ENCODE measurements around the gene C19orf47. TPM values are rescaled to one million over a fixed set of nuclear protein-coding genes. Genes with fewer than 3 reads are reported as not detected.

C19orf47 gene
- total and polyA plus RNA-seq, 11 donors: 99.1 to 314 (median 149) TPM

DNA sequence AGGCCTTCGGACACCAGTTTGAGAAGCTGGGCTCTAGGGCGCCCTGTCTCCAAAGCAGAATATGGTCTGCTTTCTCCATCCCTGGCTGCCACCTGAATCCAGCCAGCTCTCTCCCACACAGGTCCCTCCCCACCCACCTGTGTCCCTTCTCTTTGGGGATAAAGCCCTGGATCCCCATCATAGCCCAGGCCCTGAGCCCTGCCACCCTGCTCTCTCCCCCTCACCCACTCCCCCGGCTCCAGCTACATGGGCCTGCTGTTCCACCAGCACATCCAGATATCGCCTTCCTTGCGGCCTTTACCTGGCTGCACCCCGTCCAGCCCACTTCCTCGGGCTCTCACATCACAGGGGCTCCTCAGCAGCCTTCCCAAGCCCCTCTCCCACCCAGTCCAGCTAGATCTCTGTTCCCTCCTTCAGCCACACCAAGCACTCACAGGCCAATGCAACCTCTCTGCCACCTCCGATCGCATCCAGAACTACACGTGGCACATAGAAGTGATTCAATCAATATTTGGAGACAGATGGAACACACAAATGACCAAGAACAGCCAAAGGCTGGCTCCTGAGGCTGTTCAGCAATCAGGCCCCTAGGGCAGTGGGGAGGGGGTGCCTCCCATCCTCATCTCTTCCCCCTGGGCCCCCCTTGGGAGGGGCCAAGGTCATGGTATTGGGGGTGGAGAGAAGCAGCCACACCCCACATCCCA is 70.7 kb downstream of the C19orf47 start:
- Histone ChIP-seq H3K27me3 (no peaks in the 10 kb centered on the region), H3K4me1 (peaks cover 5 to 88% (median 73%) of the 10 kb centered on the region in 12 donors), H3K27ac (peak overlapping the region in 4 of 12 donors; percentile 8 to 98 (median 58)), H3K36me3 (peaks cover 0 to 4% (median 0%) of the 10 kb centered on the region in 9 donors), H3K9me3 (no peaks in the 10 kb centered on the region), H3K4me3 (no peak overlapping the region)
- WGBS, 4 donors: 80 to 90% (median 84%) methylated on average over 10 of the region's 10 CpGs
- DNase-seq (no peak), ATAC-seq (no peak)
- intact Hi-C loops (cut with DNase I): no loop called here
- TF ChIP-seq POLR2A (IDR thresholded peaks at IDR 0.05): no peak
- TF ChIP-seq, protein P1, sequence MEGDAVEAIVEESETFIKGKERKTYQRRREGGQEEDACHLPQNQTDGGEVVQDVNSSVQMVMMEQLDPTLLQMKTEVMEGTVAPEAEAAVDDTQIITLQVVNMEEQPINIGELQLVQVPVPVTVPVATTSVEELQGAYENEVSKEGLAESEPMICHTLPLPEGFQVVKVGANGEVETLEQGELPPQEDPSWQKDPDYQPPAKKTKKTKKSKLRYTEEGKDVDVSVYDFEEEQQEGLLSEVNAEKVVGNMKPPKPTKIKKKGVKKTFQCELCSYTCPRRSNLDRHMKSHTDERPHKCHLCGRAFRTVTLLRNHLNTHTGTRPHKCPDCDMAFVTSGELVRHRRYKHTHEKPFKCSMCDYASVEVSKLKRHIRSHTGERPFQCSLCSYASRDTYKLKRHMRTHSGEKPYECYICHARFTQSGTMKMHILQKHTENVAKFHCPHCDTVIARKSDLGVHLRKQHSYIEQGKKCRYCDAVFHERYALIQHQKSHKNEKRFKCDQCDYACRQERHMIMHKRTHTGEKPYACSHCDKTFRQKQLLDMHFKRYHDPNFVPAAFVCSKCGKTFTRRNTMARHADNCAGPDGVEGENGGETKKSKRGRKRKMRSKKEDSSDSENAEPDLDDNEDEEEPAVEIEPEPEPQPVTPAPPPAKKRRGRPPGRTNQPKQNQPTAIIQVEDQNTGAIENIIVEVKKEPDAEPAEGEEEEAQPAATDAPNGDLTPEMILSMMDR (IDR thresholded peaks at IDR 0.05): no peak

DNA sequence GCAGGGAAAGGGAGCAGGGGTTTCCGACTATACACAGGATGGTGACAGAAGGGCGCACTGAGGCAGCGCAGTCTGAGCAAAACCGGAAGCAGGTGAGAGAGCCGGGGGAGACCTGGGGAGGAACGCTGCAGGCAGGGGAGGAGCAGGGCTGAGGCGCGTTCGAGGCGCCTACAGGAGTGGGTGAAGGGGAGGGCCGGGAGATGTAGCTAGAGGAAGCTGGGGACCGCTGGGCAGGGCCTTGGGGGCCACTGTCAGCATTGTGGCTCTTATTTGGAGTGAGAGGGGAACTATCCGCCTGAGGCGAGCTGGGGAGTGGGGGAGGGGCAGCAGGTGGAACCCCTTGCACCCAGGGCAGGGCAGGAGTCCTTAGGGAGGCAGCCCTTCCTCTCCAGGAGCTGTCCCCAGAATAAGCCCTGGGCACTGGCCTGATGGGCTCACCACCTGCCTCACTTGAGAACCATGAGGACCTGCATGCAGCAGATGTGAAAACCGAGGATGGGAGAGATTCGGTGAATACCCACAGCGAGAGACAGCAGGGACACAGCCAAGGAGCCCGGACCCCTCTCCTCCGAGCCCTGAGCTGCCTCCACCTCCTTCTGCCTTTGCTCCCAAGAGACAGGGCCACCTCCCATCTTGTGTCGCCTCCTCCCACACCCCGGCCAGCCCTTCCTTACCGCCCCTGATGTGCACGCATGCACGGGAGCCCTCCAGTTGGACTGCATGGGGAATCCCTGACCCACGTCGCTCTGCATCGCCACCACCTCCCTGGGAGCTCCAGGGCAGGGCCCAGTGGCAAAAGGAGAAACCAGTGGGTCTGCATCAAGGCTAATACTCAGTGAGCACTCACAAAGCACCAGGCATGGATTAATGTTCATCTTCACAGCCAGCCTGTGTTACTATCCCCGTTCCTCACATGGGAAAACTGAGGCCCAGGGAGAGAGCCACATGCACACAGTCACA is 73.3 kb downstream of the C19orf47 start:
- Histone ChIP-seq H3K4me3 (no peak overlapping the region), H3K4me1 (peaks cover 3 to 83% (median 54%) of the 10 kb centered on the region in 12 donors), H3K27ac (peak overlapping the region in 2 of 12 donors; percentile 12 to 18), H3K9me3 (no peaks in the 10 kb centered on the region), H3K27me3 (no peaks in the 10 kb centered on the region), H3K36me3 (peaks cover 0 to 11% (median 4%) of the 10 kb centered on the region in 9 donors)
- DNase-seq (peak in 2 of 5 donors; percentile 23 to 51), ATAC-seq (no peak)
- intact Hi-C loops (cut with DNase I): no loop called here
- no peak for TF ChIP-seq POLR2A (IDR thresholded peaks at IDR 0.05)
- TF ChIP-seq, protein P1 (IDR thresholded peaks at IDR 0.05): no peak
- 60 to 65% (median 64%) methylated on average over 23 to 28 of the region's 28 CpGs for WGBS, 4 donors

DNA sequence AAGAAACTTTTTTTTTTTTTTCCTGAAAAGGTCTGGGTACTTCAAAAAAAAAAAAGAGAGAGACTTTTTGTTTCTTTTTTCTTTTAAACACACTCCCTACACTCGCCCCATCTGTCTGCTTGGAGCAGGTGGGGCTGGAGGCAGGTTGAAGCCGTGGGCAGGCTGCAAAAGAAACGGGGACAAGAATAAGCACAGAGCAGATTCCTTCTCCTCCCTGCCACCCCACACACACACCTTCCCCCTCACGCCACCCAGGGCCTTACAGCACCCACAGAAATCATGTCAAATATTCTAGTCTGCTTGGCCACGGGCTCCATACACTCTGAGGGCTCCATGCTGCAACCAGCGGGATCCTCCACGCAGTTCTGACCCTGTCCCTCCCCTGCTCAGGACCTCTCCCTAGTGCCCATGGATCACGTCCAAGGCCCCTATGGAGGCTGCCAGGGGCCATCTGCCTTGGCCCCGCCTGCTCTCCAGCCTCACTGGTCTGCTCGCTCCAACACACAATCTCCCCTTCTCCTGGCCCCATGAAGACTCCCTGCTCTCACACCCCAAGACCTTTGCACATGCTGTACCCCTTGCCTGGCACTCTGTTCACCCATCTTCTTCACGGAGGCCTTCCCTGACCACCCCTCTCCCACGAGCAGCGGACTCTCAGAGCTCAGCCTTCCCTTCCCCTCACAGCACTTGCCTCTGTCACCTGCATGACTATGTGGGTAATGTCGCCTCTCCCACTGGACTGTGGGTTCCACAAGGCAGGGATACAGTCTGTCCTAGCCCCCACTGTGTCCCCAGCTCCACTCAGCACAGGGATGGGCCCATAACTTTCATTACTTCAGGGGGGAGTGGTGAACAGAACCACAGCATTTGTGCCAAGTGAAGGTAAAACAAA is 74.5 kb downstream of the C19orf47 start:
- DNase-seq (peak in 2 of 5 donors; percentile 49 to 59), ATAC-seq (peak in 3 of 4 donors; percentile 43 to 60 (median 53))

More for the DNA sequence above, 74.5 kb downstream of the C19orf47 start:
- Histone ChIP-seq H3K9me3 (no peaks in the 10 kb centered on the region), H3K36me3 (peaks cover 0 to 13% (median 4%) of the 10 kb centered on the region in 9 donors), H3K27me3 (no peaks in the 10 kb centered on the region), H3K4me1 (peaks cover 0 to 75% (median 43%) of the 10 kb centered on the region in 12 donors), H3K27ac (peak overlapping the region in 5 of 12 donors; percentile 15 to 42 (median 18)), H3K4me3 (peak overlapping the region in 1 of 12 donors; percentile 1)
- WGBS, 4 donors: 47 to 56% (median 51%) methylated on average over 14 of the region's 14 CpGs
- intact Hi-C loops (cut with DNase I): no loop called here
- TF ChIP-seq, protein P1 (IDR thresholded peaks at IDR 0.05): no peak
- TF ChIP-seq POLR2A (IDR thresholded peaks at IDR 0.05): no peak
